CD14-positive monocyte (primary cell): ENCODE results near the gene LILRB3. TPM values are rescaled to one million over a fixed set of nuclear protein-coding genes. Genes with fewer than 3 reads are reported as not detected.

ENCODE experiments used
- DNase-seq, 3 donors: peaks; one replicate each; pipeline ENCODE4 v3.0.0-alpha.2; 2011 to 2022
- H2AFZ ChIP-seq: 2 replicates; pipeline ENCODE4 v1.6.0; 2012; ENCODE audit warnings: mild to moderate bottlenecking, low read depth, low read length, inconsistent platforms; ENCODE audit not compliant: insufficient read depth, poor library complexity, severe bottlenecking
- H3K27ac ChIP-seq, 2 donors: 1 replicate in 1 of 2; 2 replicates in 1 of 2; pipeline ENCODE4 v1.5.1; 2012 to 2013; ENCODE audit warnings: low read length in 2 of 2, control low read depth in 1 of 2, inconsistent platforms in 1 of 2, low read depth in 1 of 2, mild to moderate bottlenecking in 1 of 2
- H3K27me3 ChIP-seq, 2 donors: one replicate each; pipeline versions ENCODE4 v1.6.0 to v1.6.1; 2011 to 2013; ENCODE audit warnings: low read length in 2 of 2; ENCODE audit not compliant: control insufficient read depth in 2 of 2, insufficient read depth in 2 of 2
- H3K36me3 ChIP-seq, 2 donors: replicated peaks in 1 of 2; 1 replicate in 1 of 2; 2 replicates in 1 of 2; pipeline versions ENCODE4 v1.5.1 to v1.6.1; 2012 to 2013; ENCODE audit warnings: low read length in 2 of 2, control low read depth in 1 of 2, inconsistent platforms in 1 of 2, mild to moderate bottlenecking in 1 of 2; ENCODE audit not compliant: insufficient read depth in 2 of 2, control insufficient read depth in 1 of 2
- H3K4me1 ChIP-seq, 2 donors: 1 replicate in 1 of 2; 2 replicates in 1 of 2; pipeline versions ENCODE4 v1.5.1 to v1.6.1; 2012 to 2013; ENCODE audit warnings: low read length in 2 of 2, control low read depth in 1 of 2, inconsistent platforms in 1 of 2, mild to moderate bottlenecking in 1 of 2, moderate library complexity in 1 of 2; ENCODE audit not compliant: insufficient read depth in 2 of 2, control insufficient read depth in 1 of 2
- H3K4me2 ChIP-seq: replicated peaks from 2 replicates; pipeline ENCODE3; 2012; ENCODE audit warnings: low read length, moderate library complexity, mild to moderate bottlenecking; ENCODE audit not compliant: poor library complexity, severe bottlenecking; ENCODE audit errors: extremely low read depth
- H3K4me3 ChIP-seq, 3 experiments: fragments of 200-600 bp in 1 of 3; sonication (generic) in 1 of 3; replicated peaks in 1 of 3; 1 replicate in 2 of 3; 2 replicates in 1 of 3; pipeline ENCODE4 v1.5.1; 2011 to 2013; ENCODE audit warnings: low read length in 3 of 3, mild to moderate bottlenecking in 3 of 3, control low read depth in 2 of 3, low read depth in 2 of 3, inconsistent platforms in 1 of 3, moderate library complexity in 1 of 3
- H3K79me2 ChIP-seq: 2 replicates; pipeline ENCODE4 v1.6.0; 2012; ENCODE audit warnings: mild to moderate bottlenecking, control low read depth, inconsistent platforms, low read length, moderate library complexity; ENCODE audit not compliant: insufficient read depth
- H3K9ac ChIP-seq: 2 replicates; pipeline ENCODE4 v1.6.0; 2017; ENCODE audit warnings: low read length, mild to moderate bottlenecking; ENCODE audit not compliant: insufficient read depth, poor library complexity, severe bottlenecking
- H3K9me3 ChIP-seq, 2 donors: replicated peaks in 1 of 2; 1 replicate in 1 of 2; 2 replicates in 1 of 2; pipeline versions ENCODE4 v1.5.1 to v1.6.1; 2012 to 2013; ENCODE audit warnings: low read length in 2 of 2, control low read depth in 1 of 2; ENCODE audit not compliant: control insufficient read depth in 1 of 2, insufficient read depth in 1 of 2
- H4K20me1 ChIP-seq: 2 replicates; pipeline ENCODE4 v1.6.0; 2012; ENCODE audit warnings: mild to moderate bottlenecking, low read length, control low read depth, moderate library complexity; ENCODE audit not compliant: insufficient read depth
- H3K27ac Mint-ChIP-seq, 7 donors: one replicate each; pipeline ENCODE4 v1.8.0; 2020; ENCODE audit warnings: mild to moderate bottlenecking in 7 of 7, mixed read lengths in 7 of 7, moderate library complexity in 6 of 7, inconsistent platforms in 2 of 7
- H3K27me3 Mint-ChIP-seq, 3 donors: one replicate each; pipeline ENCODE4 v1.8.0; 2021 to 2022; ENCODE audit warnings: low read depth in 3 of 3, mild to moderate bottlenecking in 3 of 3, mixed read lengths in 3 of 3, moderate library complexity in 3 of 3, inconsistent platforms in 1 of 3
- H3K36me3 Mint-ChIP-seq, 2 donors: one replicate each; pipeline ENCODE4 v1.8.0; 2020; ENCODE audit warnings: mixed read lengths in 2 of 2, inconsistent platforms in 1 of 2, mild to moderate bottlenecking in 1 of 2
- H3K4me1 Mint-ChIP-seq: one replicate; pipeline ENCODE4 v1.8.0; 2020; ENCODE audit warnings: mild to moderate bottlenecking, mixed read lengths
- H3K4me3 Mint-ChIP-seq, 2 donors: one replicate each; pipeline ENCODE4 v1.8.0; 2020; ENCODE audit warnings: mild to moderate bottlenecking in 2 of 2, mixed read lengths in 2 of 2, moderate library complexity in 1 of 2
- H3K9me3 Mint-ChIP-seq, 7 donors: one replicate each; pipeline ENCODE4 v1.8.0; 2020 to 2022; ENCODE audit warnings: mixed read lengths in 7 of 7, mild to moderate bottlenecking in 6 of 7, moderate library complexity in 6 of 7, inconsistent platforms in 2 of 7
- WGBS: methylation state at CpG from one replicate; pipeline ENCODE4 v1.1.5; 2013; ENCODE audit warnings: missing lambda C conversion rate; ENCODE audit not compliant: insufficient coverage; 5-methylcytosine and 5-hydroxymethylcytosine counted together
- intact Hi-C, 2 donors: fragments of 100-400 bp; cut with micrococcal nuclease; formaldehyde crosslinking; loops; one replicate each; pipeline versions ENCODE4 v1.15.0 to v1.15.1; 2023
- polyA plus RNA-seq, 3 donors: library from polyadenylated mRNA; depleted of rRNA in 1 of 3; unstranded in 2 of 3; stranded (reverse) in 1 of 3; fragments of 300-500 nt in 2 of 3; fragments of >200 nt in 1 of 3; fragmentation: Illumina TruSeq in 2 of 3; gene quantifications; 1 replicate in 2 of 3; 2 replicates in 1 of 3; pipeline ENCODE4 v1.2.3, GENCODE V29; 2012 to 2021
- TF ChIP-seq, protein P1 (sequence below): fragments of 200-600 bp; IDR thresholded peaks from one replicate; pipeline ENCODE4 v1.8.0; 2022; ENCODE audit warnings: antibody characterized with exemption, mild to moderate bottlenecking

The LILRB3 gene
- polyA plus RNA-seq, 3 donors: 62.9 to 455 (median 104) TPM

- peak overlapping the region in 5 of 7 donors; percentile 21 to 78 (median 41) for H3K27ac Mint-ChIP-seq
- Histone ChIP-seq H3K4me1 (peaks cover 0 to under 1% of the 10 kb centered on the region in 2 donors), H3K4me3 (no peak overlapping the region), H3K9ac (no peak overlapping the region), H3K4me2 (no peak overlapping the region), H2AFZ (no peak overlapping the region), H4K20me1 (peaks cover 42% of the 10 kb centered on the region), H3K36me3 (peaks cover 52 to 63% of the 10 kb centered on the region in 2 donors), H3K27ac (peak overlapping the region in 1 of 2 donors; percentile 5), H3K27me3 (no peaks in the 10 kb centered on the region), H3K9me3 (no peaks in the 10 kb centered on the region), H3K79me2 (peaks cover 2% of the 10 kb centered on the region)
- TF ChIP-seq, protein P1, sequence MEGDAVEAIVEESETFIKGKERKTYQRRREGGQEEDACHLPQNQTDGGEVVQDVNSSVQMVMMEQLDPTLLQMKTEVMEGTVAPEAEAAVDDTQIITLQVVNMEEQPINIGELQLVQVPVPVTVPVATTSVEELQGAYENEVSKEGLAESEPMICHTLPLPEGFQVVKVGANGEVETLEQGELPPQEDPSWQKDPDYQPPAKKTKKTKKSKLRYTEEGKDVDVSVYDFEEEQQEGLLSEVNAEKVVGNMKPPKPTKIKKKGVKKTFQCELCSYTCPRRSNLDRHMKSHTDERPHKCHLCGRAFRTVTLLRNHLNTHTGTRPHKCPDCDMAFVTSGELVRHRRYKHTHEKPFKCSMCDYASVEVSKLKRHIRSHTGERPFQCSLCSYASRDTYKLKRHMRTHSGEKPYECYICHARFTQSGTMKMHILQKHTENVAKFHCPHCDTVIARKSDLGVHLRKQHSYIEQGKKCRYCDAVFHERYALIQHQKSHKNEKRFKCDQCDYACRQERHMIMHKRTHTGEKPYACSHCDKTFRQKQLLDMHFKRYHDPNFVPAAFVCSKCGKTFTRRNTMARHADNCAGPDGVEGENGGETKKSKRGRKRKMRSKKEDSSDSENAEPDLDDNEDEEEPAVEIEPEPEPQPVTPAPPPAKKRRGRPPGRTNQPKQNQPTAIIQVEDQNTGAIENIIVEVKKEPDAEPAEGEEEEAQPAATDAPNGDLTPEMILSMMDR: no peak
- H3K27me3 Mint-ChIP-seq: peaks cover 0 to 3% (median 0%) of the 10 kb centered on the region in 3 donors
- H3K4me1 Mint-ChIP-seq: peaks cover 2% of the 10 kb centered on the region
- WGBS: 97% methylated on average over 4 of the region's 10 CpGs
- intact Hi-C loops: no loop called here
- H3K9me3 Mint-ChIP-seq: peaks cover 0 to 2% (median 0%) of the 10 kb centered on the region in 7 donors
- no peak overlapping the region for H3K4me3 Mint-ChIP-seq
- DNase-seq: no peak
- peaks cover 54 to 87% of the 10 kb centered on the region in 2 donors for H3K36me3 Mint-ChIP-seq
Observed at GRCh38 chr19:54179262-54179852, 43.5 kb downstream of the LILRB3 start.

DNA sequence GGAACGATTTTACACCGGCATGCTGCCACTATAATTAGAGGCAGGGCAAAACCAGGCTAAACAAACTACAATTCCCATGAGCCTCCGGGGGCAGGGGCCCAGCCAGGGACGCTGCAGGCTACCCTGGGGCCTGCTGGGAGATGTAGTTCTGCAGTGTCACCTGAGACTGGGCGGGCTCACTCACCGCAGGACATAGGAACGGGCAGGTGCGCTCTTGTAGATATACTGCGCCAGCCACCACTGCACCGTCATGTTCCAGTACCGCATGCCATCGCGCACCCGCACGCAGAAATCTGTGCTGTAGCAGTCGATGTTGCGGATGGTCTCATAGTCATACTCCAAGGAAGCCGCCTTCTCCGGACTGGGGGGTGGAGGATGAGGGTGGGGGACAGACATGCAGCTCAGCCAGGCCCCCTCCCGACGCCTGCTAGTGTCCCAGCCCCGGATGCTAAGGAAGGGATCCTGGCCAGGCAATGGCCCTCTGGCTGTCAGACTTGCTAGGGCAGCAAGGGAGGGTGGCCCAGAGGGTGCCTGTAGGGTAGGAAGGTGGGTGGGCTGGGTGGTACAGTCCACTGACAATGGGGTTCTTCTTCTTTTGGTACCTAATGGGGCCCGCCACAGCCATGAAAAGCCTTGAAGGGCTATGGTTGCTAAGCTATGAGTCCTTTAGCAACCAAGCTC lies 44.1 kb downstream of the LILRB3 start:
- no peak for DNase-seq
- no peak overlapping the region for H3K4me2 ChIP-seq
- H3K36me3 ChIP-seq: peaks cover 50 to 56% of the 10 kb centered on the region in 2 donors
- H3K27ac Mint-ChIP-seq: peak overlapping the region in 2 of 7 donors; percentile 40 to 66
- peaks cover 0 to 2% (median 0%) of the 10 kb centered on the region in 7 donors for H3K9me3 Mint-ChIP-seq
- H3K9me3 ChIP-seq: no peaks in the 10 kb centered on the region
- WGBS: 96% methylated on average over 16 of the region's 23 CpGs
- no peak overlapping the region for H3K9ac ChIP-seq
- H3K4me3 Mint-ChIP-seq: no peak overlapping the region
- no peaks in the 10 kb centered on the region for H3K27me3 ChIP-seq
- H3K4me1 Mint-ChIP-seq: peaks cover 3% of the 10 kb centered on the region
- peaks cover 0 to 3% (median 0%) of the 10 kb centered on the region in 3 donors for H3K27me3 Mint-ChIP-seq
- H4K20me1 ChIP-seq: peaks cover 39% of the 10 kb centered on the region
- H3K4me3 ChIP-seq: no peak overlapping the region
- peaks cover 3 to 7% of the 10 kb centered on the region in 2 donors for H3K4me1 ChIP-seq
- intact Hi-C loops: no loop called here
- peaks cover under 1% of the 10 kb centered on the region for H3K79me2 ChIP-seq
- H3K36me3 Mint-ChIP-seq: peaks cover 47 to 82% of the 10 kb centered on the region in 2 donors
- TF ChIP-seq, protein P1: no peak
- H2AFZ ChIP-seq: no peak overlapping the region
- H3K27ac ChIP-seq: peak overlapping the region in 1 of 2 donors; percentile 5
